Spleen (tissue), 7 donors: ENCODE results near the gene SATB1.

Experiments used
- POLR2A ChIP-seq, 3 donors: fragments of 450-650 bp; IDR thresholded peaks; one replicate each; pipeline ENCODE4 v1.5.1; 2017; ENCODE audit warnings: antibody characterized with exemption in 3 of 3, mild to moderate bottlenecking in 1 of 3
- TF ChIP-seq, protein P1 (sequence below), 11 experiments: fragments of 200-600 bp in 7 of 11; fragments of 450-650 bp in 4 of 11; sonication (generic) in 4 of 11; IDR thresholded peaks in 8 of 11; conservative IDR thresholded peaks in 3 of 11; 1 replicate in 7 of 11; 2 replicates in 4 of 11; pipeline versions ENCODE4 v1.4.0 to v1.8.0; 2016 to 2021; ENCODE audit warnings: antibody characterized with exemption in 11 of 11, inconsistent platforms in 4 of 11, mild to moderate bottlenecking in 1 of 11
- donor health status: DM: no; HTN: no; CAD: no; lungs with moderate emphysema.
- donor health status: DM: no; HTN: no; CAD: no.
- donor health status: DM: no; HTN: no; CAD: no.

DNA sequence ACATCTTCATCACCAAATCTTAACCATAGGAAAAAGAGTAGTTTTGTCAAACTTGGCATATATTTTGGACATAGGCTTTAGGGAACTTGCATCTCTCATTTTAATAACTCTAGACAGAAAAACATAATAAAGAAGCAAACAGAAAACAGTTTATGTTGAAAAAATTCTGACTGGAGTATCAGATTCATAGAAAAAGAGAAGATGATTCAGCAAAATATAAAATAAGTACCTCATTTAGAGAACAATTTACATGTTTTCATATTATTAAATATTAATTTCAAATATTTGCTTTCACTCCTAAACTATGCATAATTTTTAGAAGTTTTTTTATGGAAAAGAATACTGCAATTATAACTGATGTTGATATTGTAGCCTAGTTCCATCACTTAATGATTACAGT is 12.5 kb downstream of the SATB1 start:
- TF ChIP-seq, protein P1, sequence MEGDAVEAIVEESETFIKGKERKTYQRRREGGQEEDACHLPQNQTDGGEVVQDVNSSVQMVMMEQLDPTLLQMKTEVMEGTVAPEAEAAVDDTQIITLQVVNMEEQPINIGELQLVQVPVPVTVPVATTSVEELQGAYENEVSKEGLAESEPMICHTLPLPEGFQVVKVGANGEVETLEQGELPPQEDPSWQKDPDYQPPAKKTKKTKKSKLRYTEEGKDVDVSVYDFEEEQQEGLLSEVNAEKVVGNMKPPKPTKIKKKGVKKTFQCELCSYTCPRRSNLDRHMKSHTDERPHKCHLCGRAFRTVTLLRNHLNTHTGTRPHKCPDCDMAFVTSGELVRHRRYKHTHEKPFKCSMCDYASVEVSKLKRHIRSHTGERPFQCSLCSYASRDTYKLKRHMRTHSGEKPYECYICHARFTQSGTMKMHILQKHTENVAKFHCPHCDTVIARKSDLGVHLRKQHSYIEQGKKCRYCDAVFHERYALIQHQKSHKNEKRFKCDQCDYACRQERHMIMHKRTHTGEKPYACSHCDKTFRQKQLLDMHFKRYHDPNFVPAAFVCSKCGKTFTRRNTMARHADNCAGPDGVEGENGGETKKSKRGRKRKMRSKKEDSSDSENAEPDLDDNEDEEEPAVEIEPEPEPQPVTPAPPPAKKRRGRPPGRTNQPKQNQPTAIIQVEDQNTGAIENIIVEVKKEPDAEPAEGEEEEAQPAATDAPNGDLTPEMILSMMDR (IDR thresholded peaks at IDR 0.05 in 8 of 11, conservative IDR thresholded peaks at IDR 0.05 in 3 of 11): no peak
- no peak for TF ChIP-seq POLR2A (IDR thresholded peaks at IDR 0.05)
